Activated CD4-positive, alpha-beta memory T cell treated with anti-CD3 and anti-CD28 coated beads, Interleukin-2, amount 10 ng/mL, durations not matched to agents 7 days and 5 days (primary cell): Measurements from ENCODE around the gene PKIB. TPM values are rescaled to one million over a fixed set of nuclear protein-coding genes. Genes with fewer than 3 reads are reported as not detected.

Experiments used
- CTCF ChIA-PET: fragments of 350-600 bp; sonication (Branson Sonifier 250); formaldehyde crosslinking; loops from one replicate; lab custom pipeline; 2021; ENCODE audit warnings: antibody characterized with exemption, inconsistent platforms; lab: Charles Lee
- POLR2A ChIA-PET: fragments of 350-600 bp; sonication (Branson Sonifier 250); formaldehyde crosslinking; loops from one replicate; lab custom pipeline; 2021; ENCODE audit warnings: antibody characterized with exemption; lab: Charles Lee
- DNase-seq: peaks from one replicate; pipeline ENCODE4 v3.0.0-alpha.2; 2020
- H3K27ac Mint-ChIP-seq: one replicate; pipeline ENCODE4 v1.8.0; 2021; ENCODE audit warnings: mild to moderate bottlenecking, mixed read lengths
- H3K27me3 Mint-ChIP-seq: one replicate; pipeline ENCODE4 v1.8.0; 2021; ENCODE audit warnings: mixed read lengths
- H3K36me3 Mint-ChIP-seq: one replicate; pipeline ENCODE4 v1.8.0; 2021; ENCODE audit warnings: low read depth, mixed read lengths
- H3K4me1 Mint-ChIP-seq: one replicate; pipeline ENCODE4 v1.8.0; 2021; ENCODE audit warnings: mixed read lengths
- H3K4me3 Mint-ChIP-seq: one replicate; pipeline ENCODE4 v1.8.0; 2021; ENCODE audit warnings: mild to moderate bottlenecking, mixed read lengths
- H3K9me3 Mint-ChIP-seq: one replicate; pipeline ENCODE4 v1.8.0; 2021; ENCODE audit warnings: mixed read lengths
- total RNA-seq, 2 experiments: library from RNA; stranded (reverse); gene quantifications; one replicate each; pipeline ENCODE4 v1.2.3, GENCODE V29; 2021

Gene PKIB, protein sequence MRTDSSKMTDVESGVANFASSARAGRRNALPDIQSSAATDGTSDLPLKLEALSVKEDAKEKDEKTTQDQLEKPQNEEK
- total RNA-seq, result under 1 TPM; 0.65 to 0.86 TPM

- Mint-ChIP-seq H3K27ac (no peak within 1 kb of the TSS), H3K9me3 (no peaks in the 10 kb centered on the region), H3K4me1 (peaks cover 16% of the 10 kb centered on the region), H3K27me3 (peaks cover 41% of the 10 kb centered on the region), H3K36me3 (no peaks in the 10 kb centered on the region), H3K4me3 (peak within 1 kb of the TSS; percentile 77)
- peak; percentile 47 for DNase-seq
- ChIA-PET POLR2A (no interaction called here), CTCF (interaction anchor here (0.7 to 1.6 kb wide), 3 partner anchors 11 to 228 kb away, joined by 3 read pairs; no protein-coding TSS in a partner anchor)
These were observed at the start of gene PKIB for GRCh38 chr6:122609881-122610689. TSS of gene PKIB (plus strand) at chr6:122610405. CDS start at chr6:122717795, 107,390 bp downstream.

GRCh38 chr6:122563364-122564052 is 46.7 kb upstream of the PKIB start:
- POLR2A ChIA-PET, result no interaction called here
- CTCF ChIA-PET, result no interaction called here
- no peak for DNase-seq
- H3K4me1 Mint-ChIP-seq, result no peaks in the 10 kb centered on the region
- H3K4me3 Mint-ChIP-seq, result no peak overlapping the region
- H3K27me3 Mint-ChIP-seq, result no peaks in the 10 kb centered on the region
- peaks cover 2% of the 10 kb centered on the region for H3K9me3 Mint-ChIP-seq
- no peaks in the 10 kb centered on the region for H3K36me3 Mint-ChIP-seq
- H3K27ac Mint-ChIP-seq, result no peak overlapping the region

GRCh38 chr6:122564230-122564629 is 46.0 kb upstream of the PKIB start:
- POLR2A ChIA-PET, result no interaction called here

DNA sequence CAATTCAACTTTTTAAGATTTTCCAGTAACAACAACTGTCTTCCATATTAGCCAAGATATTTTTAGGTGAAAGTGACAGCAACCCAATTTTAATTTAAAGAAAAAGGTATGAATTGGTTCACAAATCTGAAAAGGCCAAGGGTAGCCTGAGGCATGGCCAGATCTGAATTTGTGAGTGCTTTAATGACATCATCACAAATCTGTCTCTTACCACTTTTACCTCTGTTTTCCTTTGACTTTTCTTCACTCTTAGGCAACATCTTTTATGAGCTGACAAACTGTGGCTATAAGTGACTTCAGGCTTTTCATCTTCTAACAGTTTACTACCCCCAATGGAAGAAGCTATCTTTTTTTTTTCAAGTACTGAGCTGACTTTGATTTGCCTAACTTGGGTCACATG is 44.5 kb upstream of the PKIB start:
- Mint-ChIP-seq H3K4me3 (no peak overlapping the region), H3K27ac (no peak overlapping the region)
- CTCF ChIA-PET, result no interaction called here

More at GRCh38 chr6:122564230-122564629, 46.0 kb upstream of the PKIB start:
- Mint-ChIP-seq H3K36me3 (no peaks in the 10 kb centered on the region), H3K27me3 (no peaks in the 10 kb centered on the region), H3K4me1 (no peaks in the 10 kb centered on the region), H3K27ac (no peak overlapping the region), H3K9me3 (peaks cover 2% of the 10 kb centered on the region), H3K4me3 (no peak overlapping the region)
- DNase-seq, result no peak
- CTCF ChIA-PET, result no interaction called here

DNA sequence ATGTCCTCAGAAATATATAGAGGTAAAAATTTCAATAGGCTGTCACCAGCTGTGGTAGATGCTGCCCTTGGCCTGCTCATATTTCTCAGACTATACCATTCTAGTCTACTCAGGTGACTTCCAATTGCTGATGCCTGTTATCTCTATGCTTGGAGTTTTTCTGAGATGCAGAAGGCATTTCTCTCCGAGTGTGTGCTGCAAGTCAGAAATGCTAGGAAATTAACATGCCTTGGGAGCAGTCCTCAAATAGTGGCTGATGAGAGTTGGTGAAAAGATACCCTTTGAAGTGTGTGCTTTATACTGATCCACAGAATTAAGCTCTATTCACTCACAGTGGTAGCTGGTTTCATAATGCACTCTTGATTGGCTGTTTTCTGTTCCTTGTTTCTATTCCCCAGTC is 43.2 kb upstream of the PKIB start:
- CTCF ChIA-PET, result no interaction called here
- H3K27me3 Mint-ChIP-seq, result no peaks in the 10 kb centered on the region
- H3K9me3 Mint-ChIP-seq, result peaks cover 2% of the 10 kb centered on the region

More for the DNA sequence above, 44.5 kb upstream of the PKIB start:
- Mint-ChIP-seq H3K27me3 (no peaks in the 10 kb centered on the region), H3K4me1 (no peaks in the 10 kb centered on the region), H3K9me3 (peaks cover 2% of the 10 kb centered on the region), H3K36me3 (no peaks in the 10 kb centered on the region)
- POLR2A ChIA-PET, result no interaction called here
- DNase-seq, result no peak

DNA sequence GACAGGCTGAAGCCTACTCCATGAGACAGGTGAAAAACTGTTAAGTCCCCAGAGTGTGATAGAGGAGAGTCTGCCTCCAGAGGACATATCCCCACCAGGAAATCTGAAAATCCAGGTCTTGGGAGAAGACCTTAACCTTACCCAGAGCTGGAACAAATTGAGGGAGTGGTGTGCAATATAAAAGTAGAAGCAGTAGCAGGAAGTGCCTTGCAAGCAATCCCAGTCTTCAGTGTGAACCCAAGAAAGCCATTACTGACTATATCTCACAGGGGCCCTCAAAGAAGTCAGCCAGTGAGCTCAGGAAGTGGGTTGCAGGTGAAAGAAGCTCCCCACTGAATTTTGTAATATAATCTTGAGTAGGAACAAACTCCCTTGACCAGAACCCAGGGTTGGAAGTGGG is 41.9 kb upstream of the PKIB start:
- Mint-ChIP-seq H3K36me3 (no peaks in the 10 kb centered on the region), H3K9me3 (no peaks in the 10 kb centered on the region), H3K4me3 (no peak overlapping the region), H3K27ac (no peak overlapping the region), H3K27me3 (no peaks in the 10 kb centered on the region), H3K4me1 (no peaks in the 10 kb centered on the region)
- ChIA-PET POLR2A (no interaction called here), CTCF (no interaction called here)
- DNase-seq, result no peak

More for the DNA sequence above, 43.2 kb upstream of the PKIB start:
- DNase-seq, result no peak
- Mint-ChIP-seq H3K4me1 (no peaks in the 10 kb centered on the region), H3K27ac (no peak overlapping the region), H3K4me3 (no peak overlapping the region), H3K36me3 (no peaks in the 10 kb centered on the region)
- POLR2A ChIA-PET, result no interaction called here

DNA sequence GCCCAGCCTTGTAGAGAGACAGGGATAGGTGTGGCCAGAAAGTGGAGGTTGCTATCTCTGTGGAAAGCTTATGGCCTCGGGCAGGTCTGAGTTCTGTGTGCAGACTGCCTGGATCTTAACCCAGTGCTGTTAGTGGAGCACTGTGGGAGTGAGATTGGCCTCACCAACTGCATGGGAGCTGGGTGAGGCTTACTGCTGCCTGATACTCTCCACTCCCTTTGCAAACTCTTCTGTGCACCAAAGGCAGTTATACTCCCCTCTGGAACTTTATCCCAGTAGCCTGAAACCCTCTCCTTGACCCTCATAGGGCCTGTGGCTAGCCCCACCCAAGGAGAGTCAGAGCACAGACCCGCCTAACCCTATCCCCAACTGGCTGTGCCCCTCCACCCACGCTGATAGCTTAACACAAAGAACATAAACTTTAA is 41.4 kb upstream of the PKIB start:
- Mint-ChIP-seq H3K9me3 (no peaks in the 10 kb centered on the region), H3K4me1 (no peaks in the 10 kb centered on the region), H3K27me3 (no peaks in the 10 kb centered on the region), H3K36me3 (no peaks in the 10 kb centered on the region), H3K4me3 (no peak overlapping the region), H3K27ac (no peak overlapping the region)
- ChIA-PET POLR2A (no interaction called here), CTCF (no interaction called here)
- no peak for DNase-seq

DNA sequence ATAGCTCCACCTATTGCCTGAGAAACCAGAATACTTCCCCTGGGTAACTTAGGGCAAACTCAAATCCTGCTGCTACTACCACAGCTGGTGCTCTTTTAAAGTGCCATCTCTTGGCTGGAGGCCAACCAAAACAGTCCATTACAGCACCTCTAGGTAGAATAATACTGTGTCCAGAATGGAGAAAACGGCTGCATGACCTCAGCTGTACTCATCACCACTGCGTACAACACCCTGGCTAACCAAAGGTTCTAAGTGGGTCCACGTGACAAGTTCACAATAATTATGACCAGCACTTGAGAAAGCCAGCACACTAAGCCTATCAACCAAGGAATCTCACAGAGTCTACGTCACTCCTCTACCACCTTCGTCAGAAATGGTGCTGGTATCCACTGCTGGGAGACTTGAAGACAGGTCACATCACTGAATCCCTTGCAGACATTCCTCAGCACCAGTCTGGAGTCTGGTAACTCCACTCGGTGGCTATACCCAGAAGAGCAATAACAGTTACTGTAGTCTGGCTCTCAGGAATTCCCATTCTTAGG is 40.9 kb upstream of the PKIB start:
- ChIA-PET POLR2A (no interaction called here), CTCF (no interaction called here)

GRCh38 chr6:122571888-122572287 is 38.3 kb upstream of the PKIB start:
- Mint-ChIP-seq H3K27ac (no peak overlapping the region), H3K27me3 (no peaks in the 10 kb centered on the region), H3K4me3 (no peak overlapping the region), H3K36me3 (no peaks in the 10 kb centered on the region), H3K4me1 (no peaks in the 10 kb centered on the region), H3K9me3 (peaks cover 7% of the 10 kb centered on the region)
- CTCF ChIA-PET, result no interaction called here
- DNase-seq, result no peak
- POLR2A ChIA-PET, result no interaction called here

More for the DNA sequence above, 40.9 kb upstream of the PKIB start:
- Mint-ChIP-seq H3K4me3 (no peak overlapping the region), H3K27me3 (no peaks in the 10 kb centered on the region), H3K27ac (no peak overlapping the region), H3K9me3 (no peaks in the 10 kb centered on the region), H3K4me1 (no peaks in the 10 kb centered on the region), H3K36me3 (no peaks in the 10 kb centered on the region)
- no peak for DNase-seq

- CTCF ChIA-PET, result no interaction called here
- Mint-ChIP-seq H3K27me3 (no peaks in the 10 kb centered on the region), H3K36me3 (no peaks in the 10 kb centered on the region), H3K27ac (no peak overlapping the region), H3K4me3 (no peak overlapping the region), H3K4me1 (no peaks in the 10 kb centered on the region), H3K9me3 (peaks cover 12% of the 10 kb centered on the region)
- POLR2A ChIA-PET, result no interaction called here
- no peak for DNase-seq
These were observed 33.3 kb upstream of the PKIB start for GRCh38 chr6:122576888-122577287.

GRCh38 chr6:122578961-122579360 is 31.2 kb upstream of the PKIB start:
- peaks cover 12% of the 10 kb centered on the region for H3K9me3 Mint-ChIP-seq
- no peaks in the 10 kb centered on the region for H3K36me3 Mint-ChIP-seq
- H3K4me3 Mint-ChIP-seq, result no peak overlapping the region
- H3K4me1 Mint-ChIP-seq, result no peaks in the 10 kb centered on the region
- ChIA-PET POLR2A (no interaction called here), CTCF (no interaction called here)
- H3K27me3 Mint-ChIP-seq, result no peaks in the 10 kb centered on the region
- DNase-seq, result no peak
- H3K27ac Mint-ChIP-seq, result no peak overlapping the region

DNA sequence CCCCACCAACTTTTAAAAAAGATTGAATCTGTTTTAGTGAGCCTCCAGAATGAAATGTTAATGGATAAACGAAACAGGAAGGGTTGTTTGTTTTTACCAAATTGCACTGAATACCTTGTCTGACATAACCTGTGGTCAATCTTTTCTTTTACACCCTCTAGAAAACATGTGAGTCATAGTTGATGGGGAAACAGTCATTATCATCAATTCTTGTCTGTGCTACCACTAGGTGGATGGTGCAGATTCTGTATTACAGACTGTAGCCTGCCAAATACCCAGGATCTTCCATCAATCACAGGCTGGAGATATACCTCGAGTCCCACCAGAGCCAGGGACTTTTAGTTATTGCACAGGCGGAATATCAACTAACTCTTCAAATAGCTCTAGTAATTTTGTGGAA is 29.5 kb upstream of the PKIB start:
- Mint-ChIP-seq H3K9me3 (peaks cover 8% of the 10 kb centered on the region), H3K4me3 (no peak overlapping the region), H3K27me3 (no peaks in the 10 kb centered on the region), H3K36me3 (no peaks in the 10 kb centered on the region), H3K27ac (no peak overlapping the region), H3K4me1 (no peaks in the 10 kb centered on the region)
- CTCF ChIA-PET, result no interaction called here
- no peak for DNase-seq
- POLR2A ChIA-PET, result no interaction called here

GRCh38 chr6:122589115-122589514 is 21.1 kb upstream of the PKIB start:
- CTCF ChIA-PET, result no interaction called here
- DNase-seq, result no peak
- no peaks in the 10 kb centered on the region for H3K9me3 Mint-ChIP-seq
- no peaks in the 10 kb centered on the region for H3K27me3 Mint-ChIP-seq
- no peak overlapping the region for H3K4me3 Mint-ChIP-seq
- POLR2A ChIA-PET, result no interaction called here
- no peak overlapping the region for H3K27ac Mint-ChIP-seq
- H3K36me3 Mint-ChIP-seq, result no peaks in the 10 kb centered on the region
- H3K4me1 Mint-ChIP-seq, result no peaks in the 10 kb centered on the region
